HCT116 (cell line): ENCODE measurements around the gene ASB14.
"Not testable (repeated sequence)": the region's sequence is repeated elsewhere in the genome, so short reads cannot be mapped to it uniquely, and the experiment has no call there.

ENCODE experiments used
- ATF3 ChIP-seq: IDR thresholded peaks from 2 replicates; pipeline ENCODE4 v1.6.1; 2012
- CTCF ChIP-seq, 3 experiments: fragments of 200-600 bp in 1 of 3; sonication (generic) in 1 of 3; IDR thresholded peaks in 2 of 3; conservative IDR thresholded peaks in 1 of 3; 2 replicates each; pipeline ENCODE4 v1.5.1; 2012 to 2017; ENCODE audit warnings: low read depth in 2 of 3, low read length in 2 of 3, antibody characterized with exemption in 1 of 3, borderline replicate concordance in 1 of 3, control low read depth in 1 of 3, mild to moderate bottlenecking in 1 of 3, mixed read lengths in 1 of 3, mixed run types in 1 of 3, moderate library complexity in 1 of 3; ENCODE audit not compliant: insufficient read depth in 1 of 3
- EZH2 ChIP-seq: fragments of 200-600 bp; sonication (generic); IDR thresholded peaks from 2 replicates; pipeline ENCODE4 v1.6.1; 2017; ENCODE audit warnings: antibody characterized with exemption, mixed run types
- EZH2phosphoT487 ChIP-seq: fragments of 200-600 bp; IDR thresholded peaks from 2 replicates; pipeline ENCODE4 v1.6.1; 2018; ENCODE audit warnings: antibody characterized with exemption, borderline replicate concordance
- FOSL1 ChIP-seq: IDR thresholded peaks from 2 replicates; pipeline ENCODE4 v1.6.1; 2012; ENCODE audit warnings: low read depth
- JUND ChIP-seq: IDR thresholded peaks from 2 replicates; pipeline ENCODE4 v1.6.1; 2012
- MAX ChIP-seq: IDR thresholded peaks from 2 replicates; pipeline ENCODE4 v1.6.1; 2012
- POLR2AphosphoS5 ChIP-seq: IDR thresholded peaks from 2 replicates; pipeline ENCODE4 v1.6.1; 2011; ENCODE audit warnings: mild to moderate bottlenecking, low read depth, low read length, moderate library complexity
- REST ChIP-seq: IDR thresholded peaks from 2 replicates; pipeline ENCODE4 v1.6.1; 2012; ENCODE audit warnings: low read depth
- ZNF274 ChIP-seq: fragments of 200-500 bp; sonication (Bioruptor generic); IDR thresholded peaks from 2 replicates; pipeline ENCODE4 v1.6.1; 2014; ENCODE audit warnings: mild to moderate bottlenecking, low read depth, low read length, inconsistent platforms

- not testable (repeated sequence) for TF ChIP-seq CTCF (IDR thresholded peaks at IDR 0.05 in 2 of 3, conservative IDR thresholded peaks at IDR 0.05 in 1 of 3; ENCODE audit: borderline replicate concordance in 1 of 3, insufficient read depth in 1 of 3, low read depth in 2 of 3, low read length in 2 of 3); EZH2; ATF3; MAX; REST; JUND; EZH2phosphoT487; FOSL1; ZNF274; POLR2AphosphoS5
Observed at GRCh38 chr3:57303520-57303919, 11.0 kb upstream of the ASB14 start.
